ENCODE data around the gene ADGRV1.

GRCh38 chr5:90866333-90866732 lies 307.7 kb downstream of the ADGRV1 start:
- peak in 4 of 7 experiments; percentile 22 to 48 (median 42) for TF ChIP-seq CTCF (IDR thresholded peaks at IDR 0.05)
- TF ChIP-seq EP300 (IDR thresholded peaks at IDR 0.05), result no peak

Data from stomach (tissue), 4 donors.